ENCODE data around the gene KLF1.
"Not testable (repeated sequence)": the region's sequence is repeated elsewhere in the genome, so short reads cannot be mapped to it uniquely, and the experiment has no call there.

KLF1 gene

GRCh38 chr19:12886969-12887747 is at the start of gene KLF1:
KLF1 (minus strand) TSS chr19:12887201; CDS start chr19:12887140, 61 bp downstream.
- no peak for DNase-seq

DNA sequence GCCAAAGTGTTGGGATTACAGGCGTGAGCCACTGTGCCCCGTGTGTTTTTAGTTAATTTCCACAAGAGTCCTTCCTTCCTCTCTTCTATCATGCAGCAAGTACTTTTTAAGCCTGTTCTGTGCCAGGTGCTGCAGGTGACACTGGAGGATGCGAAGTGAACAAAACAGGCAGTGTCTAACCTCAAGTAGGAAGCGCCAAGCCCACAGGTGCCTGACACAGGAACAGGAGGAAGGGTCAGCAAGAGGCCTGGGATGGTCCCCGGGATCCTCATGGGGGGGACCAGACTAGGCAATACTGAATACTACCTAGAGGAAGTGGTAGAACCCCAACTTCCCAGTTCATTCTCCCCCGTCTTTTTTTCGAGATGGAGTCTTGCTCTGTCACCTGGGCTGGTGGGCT is 49.6 kb upstream of the KLF1 start:
- no peak for DNase-seq

GRCh38 chr19:12935071-12935470 is 48.1 kb upstream of the KLF1 start:
- no peak for DNase-seq

- peak; percentile 88 for DNase-seq
Observed at GRCh38 chr19:12933287-12934072, 46.5 kb upstream of the KLF1 start, which contains the start of gene FARSA. FARSA (minus strand) TSS chr19:12933711; CDS start chr19:12933696, 15 bp downstream.

DNA sequence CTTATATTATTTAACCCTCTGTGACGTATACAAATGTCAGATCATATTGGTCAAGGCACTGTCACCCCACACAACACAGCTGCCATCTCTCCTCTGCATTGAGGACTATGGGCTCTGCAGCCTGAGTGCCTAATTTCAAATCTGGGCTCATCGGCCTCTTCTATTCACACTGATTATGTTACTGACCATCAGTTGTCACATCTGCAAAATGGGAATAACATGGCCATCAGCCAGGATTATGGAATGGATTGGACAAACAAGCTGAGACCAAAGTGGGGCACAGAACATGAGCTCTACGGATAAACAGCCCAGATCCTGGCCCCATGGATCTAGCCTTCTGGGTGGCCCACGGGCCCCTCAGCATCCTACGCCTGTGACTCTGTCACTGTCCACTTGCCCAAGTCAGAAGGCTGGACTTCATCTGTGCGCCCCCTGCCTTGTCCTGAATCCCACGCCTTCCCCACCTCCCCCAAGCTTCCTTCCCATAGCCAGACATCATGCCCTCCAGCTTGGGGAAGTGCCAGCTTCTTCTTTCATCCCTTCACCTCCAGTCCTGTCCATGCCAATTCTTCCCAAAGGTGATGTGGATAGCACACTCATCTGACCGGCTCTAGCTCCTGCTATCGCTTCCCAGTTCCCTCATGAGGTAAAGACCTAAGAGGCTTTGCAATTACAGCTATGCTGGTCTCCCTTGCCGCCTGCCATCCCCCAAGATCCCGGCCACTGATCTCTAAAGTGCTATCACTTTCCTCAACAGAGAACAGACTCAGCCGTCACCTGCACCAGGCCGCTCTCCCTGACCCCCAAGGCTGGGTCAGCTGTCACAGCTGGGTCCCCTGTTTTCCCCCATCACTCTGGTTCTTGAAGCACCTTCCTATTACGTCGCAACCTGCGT is 45.6 kb upstream of the KLF1 start:
- DNase-seq = no peak

DNA sequence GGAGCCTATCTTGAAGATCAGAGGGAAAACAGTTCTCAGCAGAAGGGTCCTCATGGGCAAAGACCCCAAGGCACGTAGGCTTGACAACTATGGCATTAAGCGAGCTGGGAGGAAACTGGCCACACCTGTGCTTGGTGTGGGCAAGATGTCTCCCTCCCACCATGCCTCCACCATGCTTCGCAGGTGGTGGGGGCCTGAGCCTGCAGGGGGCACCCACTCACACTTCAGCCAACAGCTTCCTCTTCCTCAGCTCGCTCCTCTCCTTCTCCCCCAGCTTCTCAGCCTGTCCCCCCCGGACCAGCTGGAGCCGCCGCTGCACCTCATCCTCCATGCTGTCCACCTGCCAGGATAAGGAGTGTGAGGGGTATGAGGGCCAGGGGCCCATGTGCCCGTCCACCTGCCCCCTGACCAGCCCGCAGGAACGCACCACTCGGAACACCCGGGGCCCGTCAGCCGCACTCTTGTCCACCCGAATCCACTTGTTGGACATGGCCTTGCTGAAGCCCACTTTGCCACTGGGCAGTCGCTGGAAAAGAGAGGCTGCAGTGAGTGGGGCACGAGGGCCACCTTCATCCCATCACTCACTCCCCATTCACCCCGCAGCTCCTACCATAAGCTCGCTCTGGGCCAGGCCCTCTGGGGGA is 43.1 kb upstream of the KLF1 start:
- no peak for DNase-seq

DNA sequence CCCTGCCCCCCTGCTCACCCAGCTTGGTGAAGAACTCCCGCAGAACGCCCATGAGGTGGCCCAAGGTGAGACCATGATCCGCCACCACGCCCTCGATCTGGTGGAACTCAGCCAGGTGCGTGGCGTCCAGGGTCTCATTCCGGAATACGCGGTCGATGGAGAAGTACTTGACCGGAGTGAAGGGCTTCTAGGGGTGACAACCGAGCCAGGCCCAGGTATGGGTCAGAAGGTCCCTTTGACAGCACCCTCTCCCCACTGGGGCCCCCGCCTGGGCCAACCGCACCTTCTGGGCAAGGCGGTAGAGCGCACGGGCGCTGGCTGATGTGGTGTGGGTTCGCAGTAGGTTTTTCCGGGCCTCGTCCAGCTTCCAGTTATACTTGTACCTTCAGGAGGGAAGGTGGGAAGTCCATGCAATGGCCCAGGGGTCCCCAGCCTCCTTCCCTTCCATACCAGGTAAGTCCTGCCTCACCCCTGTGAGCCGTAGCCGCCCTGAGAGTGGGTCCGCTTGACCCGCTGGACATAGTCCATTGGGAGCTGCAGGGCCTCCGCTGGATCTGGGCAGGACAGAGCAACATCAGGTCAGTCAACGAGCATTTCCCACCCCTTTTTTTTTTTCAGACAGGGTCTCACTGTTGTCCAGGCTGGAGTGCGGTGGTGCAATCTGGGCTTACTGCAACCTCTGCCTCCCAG is 37.8 kb upstream of the KLF1 start:
- DNase-seq = no peak

DNA sequence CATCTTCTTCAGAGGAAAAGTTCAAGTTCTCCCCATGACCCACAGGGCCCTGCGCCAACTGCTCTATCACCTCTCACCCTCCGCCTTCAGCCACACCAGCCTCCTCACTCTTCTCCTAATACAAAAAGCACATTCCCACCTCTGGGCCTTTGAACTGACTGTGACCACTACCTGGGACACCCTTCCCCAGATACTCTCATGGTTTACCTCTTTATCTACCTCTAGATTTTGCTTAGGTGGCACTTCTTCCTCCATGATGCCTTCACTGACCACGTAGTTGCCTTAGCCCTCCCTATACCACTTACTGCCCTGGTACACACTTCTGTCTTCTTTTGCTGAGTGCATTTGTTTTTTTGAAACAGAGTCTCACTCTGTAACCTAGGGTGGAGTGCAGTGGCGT is 36.0 kb upstream of the KLF1 start:
- no peak for DNase-seq

DNA sequence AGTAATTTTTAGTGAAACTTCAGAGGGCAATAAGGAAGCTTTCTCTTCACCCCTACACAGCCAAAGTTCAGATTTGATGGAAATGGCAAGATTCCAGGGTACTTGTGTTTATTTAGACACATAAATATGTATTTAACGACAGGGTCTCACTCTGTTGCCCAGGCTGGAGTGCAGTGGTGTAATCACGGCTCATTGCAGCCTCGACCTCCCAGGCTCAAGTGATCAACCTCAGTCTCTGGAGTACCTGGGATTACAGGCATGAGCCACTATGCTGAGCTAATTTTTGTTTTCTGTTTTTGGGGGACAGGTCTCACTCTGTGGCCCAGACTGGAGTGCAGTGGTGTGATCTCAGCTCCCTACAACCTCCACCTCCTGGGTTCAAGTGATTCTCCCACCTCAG is 34.0 kb upstream of the KLF1 start:
- DNase-seq = no peak

- DNase-seq = no peak
Observed at GRCh38 chr19:12918253-12918652, 31.3 kb upstream of the KLF1 start.

DNA sequence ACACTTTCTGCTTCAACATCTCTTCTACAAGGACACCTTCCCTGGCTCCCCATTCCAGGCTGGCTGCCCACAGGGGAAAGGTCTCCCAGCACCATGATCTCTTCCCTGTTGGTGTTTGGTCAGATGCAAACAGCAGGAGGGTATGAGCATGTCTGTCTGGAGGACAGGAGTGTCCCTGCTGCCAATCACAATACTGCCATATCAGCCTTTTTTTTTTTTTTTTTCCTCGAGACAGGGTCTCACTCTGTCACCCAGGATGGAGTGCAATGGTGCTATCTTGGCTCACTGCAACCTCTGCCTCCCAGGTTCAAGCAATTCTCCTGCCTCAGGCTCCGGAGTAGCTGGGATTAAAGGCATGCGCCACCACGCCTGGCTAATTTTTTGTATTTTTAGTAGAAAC is 28.9 kb upstream of the KLF1 start:
- not testable (repeated sequence) for DNase-seq

DNA sequence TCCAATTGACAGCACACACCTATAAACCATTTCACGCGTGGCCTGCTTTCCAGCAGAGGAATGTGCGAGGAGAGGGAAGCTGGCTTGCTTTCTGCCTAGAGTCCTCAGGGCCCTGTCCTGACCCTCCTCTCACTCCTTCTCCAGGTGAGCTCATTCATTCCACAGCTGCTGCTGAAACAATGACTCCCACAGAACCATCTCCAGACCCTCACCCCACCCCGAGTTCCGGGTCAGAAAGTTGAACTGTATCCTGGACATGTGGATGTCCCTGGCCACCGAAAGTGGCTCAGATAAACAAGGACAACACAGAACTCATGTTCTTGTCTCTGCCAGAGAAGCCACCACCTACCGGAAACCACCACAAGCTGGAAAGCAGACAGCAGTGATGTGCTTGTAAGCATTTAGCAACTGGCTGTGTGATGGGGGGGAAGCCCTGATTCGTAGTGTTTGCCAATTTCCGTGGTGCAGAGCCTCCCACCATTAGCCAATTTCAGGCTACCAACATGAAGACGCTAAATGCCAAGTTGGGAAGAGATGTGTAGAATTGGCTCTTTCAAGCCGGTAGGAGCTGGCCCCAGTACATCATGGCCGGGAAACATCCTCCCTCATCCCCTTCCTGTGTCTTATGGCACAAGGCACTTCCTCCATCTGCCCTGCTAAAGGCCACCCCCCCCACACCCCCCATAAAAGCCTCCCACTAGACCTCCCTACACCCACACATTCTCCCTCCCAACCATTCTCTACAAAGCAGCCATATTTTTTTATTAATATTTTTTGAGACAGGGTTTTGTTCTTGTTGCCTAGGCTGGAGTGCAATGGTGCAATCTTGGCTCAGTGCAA is 27.1 kb upstream of the KLF1 start:
- peak; percentile 74 for DNase-seq

DNA sequence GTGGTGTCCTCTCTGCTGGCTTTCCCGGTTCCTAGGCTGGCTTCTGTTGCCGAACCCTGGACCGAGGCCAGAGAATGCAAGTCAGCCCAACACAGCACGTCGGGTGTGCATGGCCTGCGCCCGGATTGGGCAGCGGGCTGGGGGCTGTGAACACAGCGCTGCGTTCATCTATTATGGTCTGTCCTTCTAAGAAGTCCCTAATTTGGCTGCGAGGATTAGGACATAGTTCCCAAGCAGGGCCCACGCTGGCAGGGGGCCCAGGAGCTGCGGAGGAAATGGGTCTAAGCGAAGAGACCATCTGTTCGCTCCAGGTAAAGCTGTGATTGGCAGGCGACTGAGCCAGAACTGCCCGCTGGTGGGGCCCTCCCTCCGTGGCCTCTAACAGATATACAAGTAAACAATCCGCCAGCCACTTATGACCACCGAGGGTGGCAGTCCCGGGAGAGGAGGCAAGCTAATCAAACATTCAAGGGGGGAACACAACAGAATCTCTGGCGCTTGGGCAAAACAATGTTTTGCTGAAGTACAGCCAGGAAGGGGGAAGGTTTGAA is 26.1 kb upstream of the KLF1 start:
- DNase-seq = no peak

GRCh38 chr19:12912571-12912970 is 25.6 kb upstream of the KLF1 start:
- DNase-seq = no peak

DNA sequence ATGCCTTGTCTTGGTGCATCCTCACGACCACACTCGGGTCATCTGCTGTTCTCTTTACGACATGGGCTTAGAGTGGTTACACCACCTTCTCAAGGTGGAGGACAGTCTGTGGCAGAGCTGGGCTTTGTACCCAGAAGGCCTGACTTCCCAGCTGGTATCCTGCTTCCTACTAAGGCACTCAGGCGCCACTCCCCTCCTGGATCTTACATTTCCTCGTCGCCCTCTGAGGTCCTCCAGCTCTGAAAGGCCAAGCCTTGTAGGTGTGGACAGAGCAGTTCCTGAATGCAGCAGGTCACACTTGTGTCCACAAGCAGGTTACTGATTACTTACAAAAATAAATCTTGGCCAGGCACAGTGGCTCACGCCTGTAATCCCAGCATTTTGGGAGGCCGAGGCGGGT is 20.2 kb upstream of the KLF1 start:
- no peak for DNase-seq

GRCh38 chr19:12899891-12900518 is 13.0 kb upstream of the KLF1 start:
- peak; percentile 67 for DNase-seq

DNA sequence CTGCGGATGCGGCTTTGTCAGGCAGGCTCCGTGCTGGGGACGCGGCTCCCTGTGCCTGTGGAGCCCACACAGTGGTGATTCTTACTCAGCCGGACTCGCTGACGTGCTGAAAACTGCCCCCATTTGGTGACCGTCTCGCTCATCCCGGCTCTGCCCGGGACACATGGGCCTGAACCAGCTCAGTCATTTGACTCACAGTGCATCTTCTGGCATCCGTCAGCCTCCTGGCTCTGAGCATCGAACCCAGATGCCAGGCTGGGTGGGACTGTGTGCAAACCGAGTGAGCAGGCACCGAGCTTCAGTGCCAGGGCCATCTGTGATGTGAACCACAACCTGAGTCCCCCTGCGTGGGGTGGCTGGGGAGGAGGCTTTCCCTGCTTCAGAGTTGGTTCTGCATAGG is 9.5 kb upstream of the KLF1 start:
- DNase-seq = no peak

DNA sequence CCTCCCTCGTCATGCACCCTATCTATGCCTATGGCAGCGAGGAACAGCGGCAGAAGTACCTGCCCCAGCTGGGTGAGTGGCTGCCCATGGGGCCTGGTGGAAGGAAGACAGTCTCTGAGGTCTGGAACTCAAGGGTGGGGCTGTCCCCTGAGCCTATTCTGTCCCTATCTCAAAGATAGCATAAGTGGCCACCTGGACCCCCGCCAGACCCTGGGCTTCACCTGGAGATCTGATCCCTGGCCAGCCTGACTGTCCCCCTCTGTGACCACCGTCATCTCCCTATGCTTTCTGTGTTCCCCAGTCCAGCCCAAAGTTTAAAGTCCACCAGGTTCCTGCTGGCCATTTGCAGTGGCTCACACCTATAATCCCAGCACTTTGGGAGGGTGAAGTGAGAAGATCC is 6.6 kb upstream of the KLF1 start:
- no peak for DNase-seq

DNA sequence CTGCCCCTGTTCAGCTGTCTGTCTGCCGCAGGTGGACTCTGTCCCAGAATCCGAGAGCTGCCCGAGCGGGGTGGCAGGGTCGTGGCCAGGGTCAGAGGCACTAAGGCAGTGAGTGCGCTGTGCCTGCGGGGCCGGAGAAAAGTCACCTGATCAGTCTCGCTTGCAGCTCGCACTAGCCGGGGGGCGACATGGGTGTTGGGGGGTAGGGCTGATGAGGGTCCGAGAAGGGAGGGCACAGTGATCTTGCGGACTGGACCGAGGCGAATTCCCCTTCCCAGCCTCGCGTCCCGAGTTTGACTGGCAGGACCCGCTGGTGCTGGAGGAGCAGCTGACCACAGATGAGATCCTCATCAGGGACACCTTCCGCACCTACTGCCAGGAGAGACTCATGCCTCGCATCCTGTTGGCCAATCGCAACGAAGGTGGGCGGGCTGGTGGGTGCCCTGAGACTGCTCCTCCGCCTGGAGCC is 4.6 kb upstream of the KLF1 start:
- DNase-seq = peak; percentile 61

Data from activated CD8-positive, alpha-beta memory T cell treated with anti-CD3 and anti-CD28 coated beads, Interleukin-2, amount 50 U/mL, for 48 hours (primary cell).